ENCODE results near the gene OTOGL. TPM values are rescaled to one million over a fixed set of nuclear protein-coding genes. Genes with fewer than 3 reads are reported as not detected.

Gene OTOGL
- total RNA-seq, 2 donors from 2014 or later: 0.24 to 0.46 TPM

DNA sequence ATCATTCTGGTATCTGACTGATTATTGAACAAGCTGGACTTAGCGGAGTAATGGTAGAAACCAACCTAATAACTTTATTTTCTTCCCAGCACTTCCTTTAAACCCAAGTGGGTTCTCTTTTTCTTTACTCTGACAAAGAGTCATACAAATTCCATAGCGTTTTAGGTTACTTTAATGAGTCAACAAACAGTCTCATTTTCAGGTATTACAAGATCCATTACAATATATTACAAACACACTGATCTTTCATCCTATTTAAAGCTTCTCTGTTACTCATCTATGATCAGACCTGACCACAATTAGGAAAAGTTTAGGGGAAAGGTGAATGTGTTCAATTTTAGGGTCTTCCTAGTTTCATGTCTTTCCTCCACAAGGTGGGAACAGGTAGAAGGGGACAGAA is 305.3 kb downstream of the OTOGL start:
- no peak for DNase-seq (ENCODE audit: low spot score)
- intact Hi-C loops (cut with DNase I): no loop called here

DNA sequence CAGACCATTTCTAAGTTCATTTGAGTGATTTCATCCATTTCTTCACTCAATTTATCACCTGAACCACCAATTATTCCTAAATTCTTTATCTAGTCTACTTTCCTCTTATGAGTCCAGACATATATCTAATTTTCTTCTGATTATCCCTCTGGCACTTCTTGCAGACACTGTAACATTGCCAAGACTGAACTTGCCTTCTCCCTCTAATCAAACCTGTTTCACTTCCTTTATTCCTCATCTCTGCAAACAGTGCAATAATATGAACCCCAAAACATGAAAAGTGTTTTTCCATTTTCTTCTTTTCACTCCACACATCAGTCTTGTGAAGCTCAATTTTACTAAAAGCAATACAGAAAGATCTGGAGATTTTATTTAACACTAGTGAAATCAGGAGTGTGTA is 306.9 kb downstream of the OTOGL start:
- intact Hi-C loops (cut with DNase I): no loop called here
- DNase-seq (ENCODE audit: low spot score): no peak

DNA sequence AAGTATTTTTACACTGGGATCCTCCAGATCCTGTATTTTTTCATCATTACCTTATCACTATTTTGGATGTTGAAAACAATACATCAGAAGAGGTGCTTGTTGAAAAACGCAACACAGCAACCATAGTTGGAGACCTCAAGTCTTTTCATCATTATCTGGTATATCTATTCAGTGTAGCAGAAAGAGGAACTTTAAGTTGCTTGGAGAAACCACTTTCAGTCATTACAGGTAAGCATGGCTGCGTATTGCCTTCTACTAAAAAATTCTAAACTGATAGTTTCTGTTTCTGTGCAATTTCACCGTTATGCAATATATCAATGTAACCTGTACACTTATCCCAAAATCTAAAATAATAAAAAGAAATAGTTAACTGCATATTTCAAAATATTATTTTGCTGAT is 312.4 kb downstream of the OTOGL start:
- intact Hi-C loops (cut with DNase I): loop anchor here in 1 of 2 donors (5.0 to 10.0 kb wide), 2 partner anchors 221 to 353 kb away; no protein-coding TSS in a partner anchor

DNA sequence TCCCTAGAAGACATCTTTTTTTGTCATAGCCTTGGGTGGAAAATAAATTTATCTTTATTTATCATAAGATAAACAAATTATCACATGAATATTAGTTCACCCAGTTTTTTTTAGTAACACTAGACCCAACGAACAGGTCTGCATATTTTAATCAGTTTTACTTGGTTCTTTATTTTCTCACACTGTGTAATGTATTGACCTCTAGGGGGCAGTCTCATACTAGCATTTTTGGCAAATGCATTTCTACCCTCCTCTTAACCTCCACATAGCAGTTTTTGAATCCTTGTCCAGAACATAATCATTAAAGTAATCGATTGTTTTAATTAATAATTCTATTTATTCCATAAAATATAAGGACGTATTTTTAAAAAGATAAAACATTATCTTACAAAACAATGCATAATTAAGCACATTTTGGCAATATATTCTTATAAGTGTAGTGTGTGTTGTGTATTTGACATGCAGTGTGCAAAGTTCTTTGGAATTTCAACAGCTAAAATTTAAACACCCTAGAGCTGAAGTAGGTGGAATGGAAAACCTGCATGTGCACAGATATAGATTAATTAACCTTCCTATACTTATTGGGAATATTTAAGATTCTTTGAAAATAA is 313.1 kb downstream of the OTOGL start:
- no peak for DNase-seq (ENCODE audit: low spot score)
- intact Hi-C loops (cut with DNase I): loop anchor here in 1 of 2 donors (5.0 to 10.0 kb wide), 2 partner anchors 220 to 352 kb away; no protein-coding TSS in a partner anchor

More for the DNA sequence above, 312.4 kb downstream of the OTOGL start:
- no peak for DNase-seq (ENCODE audit: low spot score)

DNA sequence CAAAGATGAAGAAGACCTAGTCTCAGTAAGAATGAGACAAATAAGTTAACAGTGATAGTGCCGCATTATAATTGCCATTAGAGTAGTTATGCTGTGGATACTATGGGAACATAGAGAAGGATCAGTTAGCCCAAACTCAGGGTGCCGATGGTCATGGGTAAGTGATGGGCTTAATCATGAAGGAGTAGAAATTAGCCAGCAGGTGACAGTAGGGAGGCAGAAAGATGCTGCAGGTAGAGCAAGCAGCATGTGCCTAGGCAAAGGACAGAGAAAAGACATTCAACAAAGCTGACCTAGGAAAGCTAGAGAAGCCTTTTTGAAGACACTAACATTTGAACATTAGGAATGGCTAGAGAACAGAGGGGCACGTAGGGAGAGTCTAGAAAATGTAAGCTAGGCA is 314.1 kb downstream of the OTOGL start:
- intact Hi-C loops (cut with DNase I): loop anchor here in 1 of 2 donors (5.0 to 10.0 kb wide), 2 partner anchors 219 to 351 kb away; no protein-coding TSS in a partner anchor
- no peak for DNase-seq (ENCODE audit: low spot score)

DNA sequence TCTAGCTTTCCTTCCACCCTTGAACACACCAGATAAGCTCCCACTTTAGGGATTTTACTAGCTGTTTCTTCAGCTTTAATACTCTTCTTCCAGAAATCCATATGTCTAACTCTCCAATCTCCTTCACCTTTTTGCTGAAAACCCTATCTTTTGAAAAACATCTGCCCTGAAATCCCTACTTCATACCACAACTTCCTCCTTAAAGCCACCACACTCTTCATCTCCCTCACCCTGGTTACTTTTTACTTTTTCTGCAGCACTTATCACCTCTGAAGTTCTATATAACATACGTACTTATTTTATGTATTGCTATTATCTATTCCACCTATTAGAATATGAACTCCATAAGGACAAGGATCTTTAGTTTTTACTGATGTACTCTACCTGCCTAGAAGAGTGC is 316.1 kb downstream of the OTOGL start:
- no peak for DNase-seq (ENCODE audit: low spot score)
- intact Hi-C loops (cut with DNase I): loop anchor here in 1 of 2 donors (10.0 kb wide), 1 partner anchor 349 kb away; no protein-coding TSS in a partner anchor

DNA sequence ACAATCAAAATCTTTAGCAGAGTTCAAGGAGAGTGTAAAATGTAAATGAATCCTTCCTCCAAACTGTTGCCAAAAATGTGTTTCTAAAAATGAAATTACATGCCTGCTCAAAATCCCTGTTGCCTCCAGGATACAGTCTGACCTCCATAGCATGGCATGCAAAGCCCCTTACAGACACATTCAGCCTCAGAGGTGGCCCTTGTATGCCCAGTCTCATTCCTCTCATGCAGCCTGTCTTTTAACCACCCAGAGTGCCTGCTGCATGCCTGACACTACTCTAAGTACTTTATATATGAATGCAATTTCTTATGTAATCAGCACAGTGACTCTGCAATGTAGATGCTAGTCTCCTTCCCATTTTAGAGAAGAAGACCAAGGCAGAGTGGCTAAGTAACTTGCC is 320.3 kb downstream of the OTOGL start:
- intact Hi-C loops (cut with DNase I): loop anchor here in 1 of 2 donors (10.0 kb wide), 1 partner anchor 345 kb away; no protein-coding TSS in a partner anchor
- no peak for DNase-seq (ENCODE audit: low spot score)

DNA sequence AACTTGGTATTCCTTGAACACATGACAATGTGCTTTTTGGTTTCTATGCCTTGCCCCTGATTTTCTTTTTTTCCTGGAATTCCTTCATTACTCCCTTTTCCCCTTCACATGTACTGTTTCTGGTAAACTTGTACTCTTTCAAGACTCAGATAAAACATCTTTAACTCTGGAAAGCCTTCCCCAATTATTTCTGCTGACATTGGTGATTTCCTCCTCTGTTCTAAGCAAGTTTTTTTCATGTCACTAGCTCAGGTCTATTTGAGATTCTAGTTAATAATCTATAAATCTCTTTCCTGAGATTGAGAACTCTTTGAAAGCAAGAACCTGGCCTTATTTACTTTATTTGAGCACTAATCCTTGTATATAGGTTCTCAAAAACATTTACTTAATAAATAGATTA is 320.7 kb downstream of the OTOGL start:
- intact Hi-C loops (cut with DNase I): no loop called here
- DNase-seq (ENCODE audit: low spot score): no peak

DNA sequence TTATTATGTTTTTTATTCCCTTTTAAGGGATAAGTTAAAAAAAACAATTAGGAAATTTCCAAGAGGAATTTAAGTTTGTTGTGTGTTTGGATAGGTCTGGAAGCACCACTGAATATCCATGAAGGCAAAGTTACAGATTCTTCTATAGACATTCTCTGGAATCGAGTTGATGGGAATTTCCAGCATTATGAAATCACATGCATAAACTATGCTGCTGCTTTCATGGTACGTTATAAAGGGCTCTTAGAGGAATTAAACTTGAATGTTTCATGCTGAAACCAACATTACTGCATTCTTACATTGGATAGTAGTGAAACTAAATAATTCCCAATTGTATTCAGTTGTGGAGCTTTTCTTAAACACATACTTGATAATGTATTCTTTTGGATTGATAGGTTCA is 323.2 kb downstream of the OTOGL start:
- intact Hi-C loops (cut with DNase I): no loop called here
- no peak for DNase-seq (ENCODE audit: low spot score)

Other genes with a start within 250 kb of the OTOGL start
- 100 to 1,000 TPM; 220 to 239 TPM for gene PPP1R12A, start 164.4 kb upstream of the OTOGL start, total RNA-seq